Measurements from ENCODE around the gene TMEM150A. TPM values are rescaled to one million over a fixed set of nuclear protein-coding genes. Genes with fewer than 3 reads are reported as not detected.

The TMEM150A gene
- total RNA-seq, 1 donor from 2014 or later: 15.0 TPM

- H3K9me3 Mint-ChIP-seq: no peaks in the 10 kb centered on the region
- no peaks in the 10 kb centered on the region for H3K27me3 Mint-ChIP-seq
- intact Hi-C loops (cut with micrococcal nuclease): no loop called here
- no peak overlapping the region for H3K4me3 Mint-ChIP-seq
- peaks cover 39% of the 10 kb centered on the region for H3K4me1 Mint-ChIP-seq
- no peak for TF ChIP-seq CTCF (IDR thresholded peaks at IDR 0.05)
- POLR2A ChIA-PET: interaction anchor here (0.6 to 2.5 kb wide), 4 partner anchors 9 to 261 kb away, joined by 4 to 7 read pairs (median 5); partner anchors contain the start of genes TMEM150A and VAMP8
- no peak overlapping the region for H3K27ac Mint-ChIP-seq
- peaks cover 3% of the 10 kb centered on the region for H3K36me3 Mint-ChIP-seq (ENCODE audit: low read depth)
- ATAC-seq (ENCODE audit: low read depth): no peak
- no peak for DNase-seq
- CTCF ChIA-PET: interaction anchor here (1.2 kb wide), 1 partner anchor 36 kb away, joined by 4 read pairs; no protein-coding TSS in a partner anchor
Measured at GRCh38 chr2:85588236-85588635, 14.3 kb downstream of the TMEM150A start.

GRCh38 chr2:85585781-85586105, 16.8 kb downstream of the TMEM150A start:
- Mint-ChIP-seq H3K27me3 (no peaks in the 10 kb centered on the region), H3K4me3 (peak overlapping the region; percentile 82), H3K4me1 (peaks cover 44% of the 10 kb centered on the region), H3K27ac (no peak overlapping the region), H3K9me3 (no peaks in the 10 kb centered on the region), H3K36me3 (ENCODE audit: low read depth) (peaks cover 19% of the 10 kb centered on the region)
- intact Hi-C loops (cut with micrococcal nuclease): loop anchor here (2.0 kb wide), 1 partner anchor 17 kb away; the partner anchor contains the start of gene TMEM150A
- ChIA-PET CTCF (no interaction called here), POLR2A (interaction anchor here (0.6 to 5.9 kb wide), 3 partner anchors 10 to 47 kb away, joined by 4 to 59 read pairs (median 10); partner anchors contain the start of genes MAT2A and RNF181)
- DNase-seq: no peak
- no peak for TF ChIP-seq CTCF (IDR thresholded peaks at IDR 0.05)
- ATAC-seq (ENCODE audit: low read depth): no peak

GRCh38 chr2:85584857-85585780, 17.4 kb downstream of the TMEM150A start:
- Mint-ChIP-seq H3K9me3 (no peaks in the 10 kb centered on the region), H3K4me1 (peaks cover 46% of the 10 kb centered on the region), H3K27ac (peak overlapping the region; percentile 63), H3K36me3 (ENCODE audit: low read depth) (peaks cover 22% of the 10 kb centered on the region), H3K4me3 (peak overlapping the region; percentile 82), H3K27me3 (no peaks in the 10 kb centered on the region)
- ChIA-PET CTCF (interaction anchor here (0.6 kb wide), 1 partner anchor 101 kb away, joined by 3 read pairs; no protein-coding TSS in a partner anchor), POLR2A (interaction anchor here (0.6 to 5.9 kb wide), 7 partner anchors 7 to 1237 kb away, joined by 3 to 59 read pairs (median 3); partner anchors contain the start of genes MAT2A, RNF181 and TGOLN2)
- ATAC-seq (ENCODE audit: low read depth): peak; percentile 43
- intact Hi-C loops (cut with micrococcal nuclease): loop anchor here (1.0 kb wide), 2 partner anchors 10 to 63 kb away; partner anchors contain the start of gene RNF181
- no peak for DNase-seq
- no peak for TF ChIP-seq CTCF (IDR thresholded peaks at IDR 0.05)

GRCh38 chr2:85584354-85584856, 18.1 kb downstream of the TMEM150A start, which contains the start of gene VAMP5:
Gene VAMP5, plus strand, starts transcription at chr2:85584431. Its CDS starts 60 bp downstream, at chr2:85584491.
- peak within 1 kb of the TSS; percentile 82 for H3K4me3 Mint-ChIP-seq
- no peaks in the 10 kb centered on the region for H3K27me3 Mint-ChIP-seq
- no peaks in the 10 kb centered on the region for H3K9me3 Mint-ChIP-seq
- TF ChIP-seq CTCF (IDR thresholded peaks at IDR 0.05): no peak
- peak within 1 kb of the TSS; percentile 72 for H3K27ac Mint-ChIP-seq
- H3K36me3 Mint-ChIP-seq (ENCODE audit: low read depth): peaks cover 22% of the 10 kb centered on the region
- ChIA-PET POLR2A (interaction anchor here (0.6 to 5.9 kb wide), 6 partner anchors 8 to 1237 kb away, joined by 3 to 59 read pairs (median 3); partner anchors contain the start of genes MAT2A, RNF181 and TGOLN2), CTCF (interaction anchor here (0.6 kb wide), 1 partner anchor 101 kb away, joined by 3 read pairs; no protein-coding TSS in a partner anchor)
- DNase-seq (peak; percentile 32), ATAC-seq (ENCODE audit: low read depth) (peak; percentile 76)
- H3K4me1 Mint-ChIP-seq: peaks cover 53% of the 10 kb centered on the region
- intact Hi-C loops (cut with micrococcal nuclease): loop anchor here (1.0 kb wide), 2 partner anchors 11 to 64 kb away; partner anchors contain the start of gene RNF181
